Measurements from ENCODE around the gene OR6C1.
"Not testable (repeated sequence)": the region's sequence is repeated elsewhere in the genome, so short reads cannot be mapped to it uniquely, and the experiment has no call there.

GRCh38 chr12:55355338-55355737, 41.2 kb downstream of the OR6C1 start:
- not testable (repeated sequence) for TF ChIP-seq CTCF (IDR thresholded peaks at IDR 0.05); ZNF232 (CRISPR knock-in tag; IDR thresholded peaks at IDR 0.05); E2F5 (CRISPR knock-in tag; IDR thresholded peaks at IDR 0.05); ARID4B (CRISPR knock-in tag; IDR thresholded peaks at IDR 0.05; ENCODE audit: borderline replicate concordance); PRDM15 (CRISPR knock-in tag; IDR thresholded peaks at IDR 0.05); ELF4 (CRISPR knock-in tag; IDR thresholded peaks at IDR 0.05; ENCODE audit: low read depth); ZNF121 (CRISPR knock-in tag; IDR thresholded peaks at IDR 0.05); JUN (CRISPR knock-in tag; IDR thresholded peaks at IDR 0.05); SMAD3 (CRISPR knock-in tag; IDR thresholded peaks at IDR 0.05; ENCODE audit: borderline replicate concordance); NFYB (CRISPR knock-in tag; conservative IDR thresholded peaks at IDR 0.05; ENCODE audit: low read depth); ESRRA (CRISPR knock-in tag; IDR thresholded peaks at IDR 0.05; ENCODE audit: borderline replicate concordance); ATF3 (CRISPR knock-in tag; conservative IDR thresholded peaks at IDR 0.05); ATF2 (CRISPR knock-in tag; IDR thresholded peaks at IDR 0.05; ENCODE audit: borderline replicate concordance, low read depth); USF2 (CRISPR knock-in tag; IDR thresholded peaks at IDR 0.05)

Data from WTC11 (cell line).